ENCODE data around the gene CTXN2. TPM values are rescaled to one million over a fixed set of nuclear protein-coding genes. Genes with fewer than 3 reads are reported as not detected.

CTXN2 gene
- total and polyA plus RNA-seq, 10 of the 15 experiments (the other 5 are each of a cell fraction or from before 2014, with no cell fraction given), result 0.01 to 0.09 TPM; not detected in 8

DNA sequence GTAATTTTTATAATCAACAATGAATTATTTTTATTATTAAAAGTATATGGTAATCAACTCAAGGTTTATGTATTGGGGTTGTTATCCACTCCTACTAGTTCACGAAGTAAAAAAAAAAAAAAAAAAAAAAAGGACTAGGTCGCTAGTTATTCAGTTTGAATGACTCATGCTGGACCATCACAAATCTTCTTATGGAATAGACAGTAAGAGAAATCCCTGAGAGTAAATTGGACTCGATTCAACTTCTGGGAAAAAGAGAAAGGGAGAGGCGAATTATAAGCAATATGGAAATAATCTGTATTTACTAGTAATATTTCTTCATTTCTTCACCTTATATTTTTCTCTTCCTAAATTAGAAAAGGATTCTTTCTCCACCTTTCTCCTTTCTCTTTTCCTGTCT lies 15.4 kb upstream of the CTXN2 start (continued):
- no peak for TF ChIP-seq SPI1 (IDR thresholded peaks at IDR 0.05; ENCODE audit: borderline replicate concordance, insufficient read depth, low read depth, low read length)
- TF ChIP-seq, protein P1, sequence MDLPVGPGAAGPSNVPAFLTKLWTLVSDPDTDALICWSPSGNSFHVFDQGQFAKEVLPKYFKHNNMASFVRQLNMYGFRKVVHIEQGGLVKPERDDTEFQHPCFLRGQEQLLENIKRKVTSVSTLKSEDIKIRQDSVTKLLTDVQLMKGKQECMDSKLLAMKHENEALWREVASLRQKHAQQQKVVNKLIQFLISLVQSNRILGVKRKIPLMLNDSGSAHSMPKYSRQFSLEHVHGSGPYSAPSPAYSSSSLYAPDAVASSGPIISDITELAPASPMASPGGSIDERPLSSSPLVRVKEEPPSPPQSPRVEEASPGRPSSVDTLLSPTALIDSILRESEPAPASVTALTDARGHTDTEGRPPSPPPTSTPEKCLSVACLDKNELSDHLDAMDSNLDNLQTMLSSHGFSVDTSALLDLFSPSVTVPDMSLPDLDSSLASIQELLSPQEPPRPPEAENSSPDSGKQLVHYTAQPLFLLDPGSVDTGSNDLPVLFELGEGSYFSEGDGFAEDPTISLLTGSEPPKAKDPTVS (IDR thresholded peaks at IDR 0.05; ENCODE audit: low read depth, low read length), result no peak

DNA sequence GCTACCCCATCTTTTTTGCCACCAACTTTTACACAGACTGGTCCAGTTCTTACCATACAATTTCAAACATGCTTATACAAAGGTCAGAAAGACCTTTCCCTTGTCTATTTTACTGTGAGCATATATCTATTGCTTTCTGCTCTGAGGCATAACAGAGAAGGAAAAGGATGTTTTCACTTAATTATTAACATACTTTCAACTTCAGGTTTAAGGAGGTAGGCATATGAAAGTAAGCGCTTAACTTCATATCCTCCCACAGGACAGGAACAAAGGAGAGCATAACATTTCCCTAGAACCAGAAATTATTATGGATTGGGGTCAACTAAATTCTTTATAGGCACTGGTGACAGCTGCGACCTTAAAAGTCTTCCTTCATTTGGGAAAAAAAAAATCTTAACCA lies 14.5 kb upstream of the CTXN2 start:
- H3K27ac ChIP-seq (ENCODE audit: control insufficient read depth, insufficient read depth), result no peak overlapping the region; the same call in 1 of the 2 replicates
- H3K36me3 ChIP-seq (ENCODE audit: control insufficient read depth in 2 of 2, insufficient read depth in 2 of 2, low read length in 1 of 2), result no peaks in the 10 kb centered on the region; a peak in 1 of 4 replicates
- peaks cover 5% of the 10 kb centered on the region; the same call in 2 of the 3 replicates for H3K9me3 ChIP-seq (replicated peaks; ENCODE audit: control insufficient read depth, insufficient read depth, low read length)
- in situ Hi-C loops (cut with MboI), result no loop called here
- H3K79me2 ChIP-seq (ENCODE audit: control insufficient read depth, insufficient read depth, low read length), result peaks cover 41% of the 10 kb centered on the region
- ChIA-PET SMC1A (ENCODE audit: uncharacterized antibody, unreplicated experiment) (interaction anchor here (0.7 to 2.0 kb wide), 3 partner anchors 9 to 36 kb away, joined by 4 to 8 read pairs (median 4); no protein-coding TSS in a partner anchor), POLR2A (interaction anchor here (0.6 to 0.9 kb wide), 2 partner anchors 44 to 155 kb away, joined by 3 read pairs; partner anchors contain the start of gene DUT), CTCF (interaction anchor here (1.1 to 1.9 kb wide), 2 partner anchors 110 to 376 kb away, joined by 3 to 5 read pairs; no protein-coding TSS in a partner anchor), RAD21 (ENCODE audit: unreplicated experiment) (interaction anchor here (0.9 to 1.5 kb wide), 5 partner anchors 23 to 64 kb away, joined by 3 to 5 read pairs (median 3); no protein-coding TSS in a partner anchor)
- FAIRE-seq, result no peak
- peak; percentile 19 for ATAC-seq
- H3K27me3 ChIP-seq (replicated peaks in 1 of 2; ENCODE audit: control insufficient read depth in 2 of 2, insufficient read depth in 2 of 2, low read length in 1 of 2), result no peaks in the 10 kb centered on the region
- H4K20me1 ChIP-seq (ENCODE audit: control insufficient read depth, insufficient read depth), result no peaks in the 10 kb centered on the region
- 48% methylated on average over 2 of the region's 2 CpGs for WGBS (ENCODE audit: insufficient coverage, insufficient replicate concordance, low lambda C conversion rate, missing lambda C conversion rate)
- H3K4me2 ChIP-seq (ENCODE audit: control insufficient read depth, insufficient read depth), result peak overlapping the region; percentile 85
- TF ChIP-seq BACH1 (IDR thresholded peaks at IDR 0.05; ENCODE audit: borderline replicate concordance) (no peak), ZBED1 (IDR thresholded peaks at IDR 0.05; ENCODE audit: borderline replicate concordance) (no peak), HDAC2 (IDR thresholded peaks at IDR 0.05) (no peak), FOXK2 (IDR thresholded peaks at IDR 0.05) (no peak)
- peak overlapping the region; percentile 81 for H3K9ac ChIP-seq (ENCODE audit: control insufficient read depth, insufficient read depth, low read length)
- TSS peak; percentile 65 for BruUV-seq (replicated peaks)
- peak overlapping the region; percentile 92 for H3K4me3 ChIP-seq
- H2AFZ ChIP-seq (ENCODE audit: control insufficient read depth, low read depth, low read length), result no peak overlapping the region
- intact Hi-C loops (cut with micrococcal nuclease; ENCODE audit: unreplicated experiment), result no loop called here
- peaks cover 15% of the 10 kb centered on the region; the same call in 1 of the 2 replicates for H3K4me1 ChIP-seq (ENCODE audit: control insufficient read depth, insufficient read depth, low read length)
- DNase-seq (ENCODE audit: low read depth, low spot score), result no peak
